ENCODE data around the gene HSPA1A.

The HSPA1A gene

DNA sequence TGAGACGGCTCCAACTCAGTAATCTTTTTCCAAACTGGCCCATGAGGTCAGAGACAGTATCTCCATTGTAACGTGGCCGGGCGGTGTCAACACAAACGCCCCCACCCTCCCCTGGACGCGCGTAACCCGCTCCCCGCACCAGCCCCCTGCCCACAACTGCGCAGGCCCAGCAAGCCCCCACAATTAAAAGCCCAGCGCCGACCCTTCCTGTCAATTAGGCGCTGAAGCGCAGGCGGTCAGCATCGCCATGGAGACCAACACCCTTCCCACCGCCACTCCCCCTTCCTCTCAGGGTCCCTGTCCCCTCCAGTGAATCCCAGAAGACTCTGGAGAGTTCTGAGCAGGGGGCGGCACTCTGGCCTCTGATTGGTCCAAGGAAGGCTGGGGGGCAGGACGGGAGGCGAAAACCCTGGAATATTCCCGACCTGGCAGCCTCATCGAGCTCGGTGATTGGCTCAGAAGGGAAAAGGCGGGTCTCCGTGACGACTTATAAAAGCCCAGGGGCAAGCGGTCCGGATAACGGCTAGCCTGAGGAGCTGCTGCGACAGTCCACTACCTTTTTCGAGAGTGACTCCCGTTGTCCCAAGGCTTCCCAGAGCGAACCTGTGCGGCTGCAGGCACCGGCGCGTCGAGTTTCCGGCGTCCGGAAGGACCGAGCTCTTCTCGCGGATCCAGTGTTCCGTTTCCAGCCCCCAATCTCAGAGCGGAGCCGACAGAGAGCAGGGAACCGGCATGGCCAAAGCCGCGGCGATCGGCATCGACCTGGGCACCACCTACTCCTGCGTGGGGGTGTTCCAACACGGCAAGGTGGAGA, at the start of gene HSPA1A, which contains the start of gene HSPA1L:
TSS of gene HSPA1A (plus strand) at position 519 of the 814 bp plus-strand sequence. CDS start at position 733, 214 bp downstream.
TSS of gene HSPA1L (minus strand) at position 259 of the 814 bp plus-strand sequence. CDS start 3,311 bp downstream, outside the sequence.
- peak; percentile 92 for DNase-seq

DNA sequence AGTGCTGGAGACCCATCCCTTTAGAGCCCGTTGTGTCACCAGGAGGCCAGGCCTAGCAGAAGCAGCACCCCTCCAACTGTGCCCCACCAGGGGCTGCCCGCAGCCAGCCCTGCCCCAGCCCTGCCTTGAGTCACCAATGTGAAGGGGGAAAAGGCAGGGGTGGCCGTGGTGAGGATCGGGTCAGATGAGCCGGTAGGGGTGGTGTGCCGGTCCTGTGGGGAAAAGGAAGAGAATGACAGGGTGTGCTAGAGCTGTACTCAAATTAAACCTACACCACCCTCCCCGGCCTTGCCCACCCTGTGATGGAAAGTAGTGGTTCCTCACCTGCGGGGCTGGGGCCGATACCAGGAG, 49.8 kb upstream of the HSPA1A start:
- no peak for DNase-seq

DNA sequence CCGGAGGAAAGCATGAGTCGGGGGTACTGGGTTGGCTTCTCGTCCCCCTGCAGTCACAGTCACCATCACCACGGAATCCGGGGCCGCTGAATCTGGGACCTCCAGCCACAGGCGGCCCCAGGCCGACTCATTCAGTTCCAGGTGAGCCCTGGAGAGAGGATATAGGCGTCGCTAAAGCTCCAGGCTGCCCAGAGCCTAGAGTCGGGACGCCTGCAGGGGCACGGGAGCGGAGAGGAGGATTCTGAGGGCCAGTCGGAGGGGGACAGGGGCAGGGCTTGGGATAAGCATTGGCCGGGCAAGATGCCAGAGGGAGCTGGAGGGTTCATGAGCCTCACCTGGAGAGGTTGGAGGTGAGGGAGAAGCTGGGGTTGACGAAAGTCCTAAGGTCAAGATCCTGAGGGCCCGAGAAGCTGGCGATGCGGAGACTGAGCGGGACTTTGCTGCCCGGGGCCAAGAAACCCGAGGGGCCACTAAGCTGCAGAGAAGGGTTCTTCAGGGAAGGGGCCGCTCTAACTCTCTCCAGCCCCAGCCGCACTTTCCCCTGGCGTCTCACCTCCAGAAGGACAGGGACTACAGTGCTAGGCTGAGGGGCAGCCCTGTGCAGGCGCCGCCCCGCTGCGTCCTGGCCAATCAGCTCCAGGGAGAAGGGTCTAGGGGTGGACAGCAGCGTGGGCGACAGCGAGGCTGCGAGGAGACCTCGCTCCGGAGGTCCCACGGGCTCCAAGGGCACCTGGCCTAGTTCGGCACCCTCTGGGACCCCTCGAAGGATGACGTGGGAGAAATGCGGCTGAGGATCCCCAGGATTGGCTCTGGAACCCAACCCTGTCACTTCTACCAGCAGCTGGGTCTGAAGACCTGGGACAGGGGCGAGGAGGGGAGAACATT, 49.2 kb upstream of the HSPA1A start:
- DNase-seq: peak; percentile 25

DNA sequence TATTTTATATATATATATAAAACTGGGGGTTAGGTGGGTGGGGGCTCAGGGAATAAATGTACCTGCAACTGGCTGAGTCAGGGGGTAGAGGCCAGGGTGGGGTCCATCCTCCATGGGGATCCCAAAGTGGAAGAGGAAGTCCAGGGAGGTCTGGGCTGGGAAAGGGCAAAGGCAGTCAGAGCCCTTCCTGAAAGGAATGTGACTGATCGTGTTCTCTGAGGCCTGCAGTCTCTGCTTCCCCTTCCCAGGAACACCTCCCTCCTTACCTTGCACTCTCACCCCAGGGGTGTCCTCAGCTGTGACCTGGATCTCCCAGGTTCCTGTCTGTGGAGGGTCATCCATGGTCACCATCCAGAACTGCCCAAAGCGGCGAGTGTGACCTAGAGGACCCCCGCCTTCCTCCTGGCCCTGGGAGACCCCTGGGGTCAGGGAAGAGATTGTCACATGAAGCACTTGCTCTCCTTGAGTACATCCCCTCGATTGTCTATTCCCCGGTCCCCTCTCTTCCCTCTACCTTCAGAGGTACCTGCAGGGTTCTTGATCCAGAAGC, 48.2 kb upstream of the HSPA1A start:
- DNase-seq: no peak

DNA sequence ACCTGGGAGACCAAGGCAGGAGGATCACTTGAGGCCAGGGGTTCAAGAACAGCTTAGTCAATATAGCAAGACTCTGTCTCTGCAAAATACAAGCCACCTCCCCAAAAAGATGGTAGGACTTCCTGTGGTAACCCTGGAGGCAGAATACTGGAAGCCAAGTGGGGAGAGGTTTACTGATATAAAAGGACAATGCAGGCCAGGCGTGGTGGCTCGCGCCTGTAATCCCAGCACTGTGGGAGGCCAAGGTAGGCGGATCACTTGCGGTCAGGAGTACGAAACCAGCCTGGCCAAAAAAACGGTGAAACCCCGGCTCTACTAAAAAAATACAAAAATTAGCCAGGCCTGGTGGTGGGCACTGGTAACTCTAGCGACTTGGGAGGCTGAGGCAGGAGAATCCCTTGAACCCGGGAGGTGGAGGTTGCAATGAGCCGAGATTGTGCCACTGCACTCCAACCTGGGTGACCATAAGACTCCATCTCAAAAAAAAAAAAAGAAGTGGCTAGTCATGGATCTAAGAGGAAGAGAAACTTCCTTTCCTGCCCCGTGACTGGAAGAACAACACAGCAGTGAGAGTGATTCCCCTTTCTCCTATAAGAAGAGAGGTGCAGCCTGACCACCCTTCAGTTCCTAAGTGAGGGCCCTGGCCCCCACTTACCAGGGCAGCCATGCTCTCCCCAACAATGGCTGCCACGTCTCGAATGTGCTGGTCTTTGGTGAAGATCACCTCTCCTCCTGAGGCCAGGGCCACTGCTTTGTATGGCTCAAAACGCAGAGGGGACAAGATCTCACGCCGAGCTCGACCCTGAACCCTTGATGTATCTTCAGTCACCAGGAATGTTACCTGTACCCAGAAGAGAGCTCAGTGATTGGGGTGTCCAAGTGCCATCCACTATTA, 46.7 kb upstream of the HSPA1A start:
- no peak for DNase-seq

DNA sequence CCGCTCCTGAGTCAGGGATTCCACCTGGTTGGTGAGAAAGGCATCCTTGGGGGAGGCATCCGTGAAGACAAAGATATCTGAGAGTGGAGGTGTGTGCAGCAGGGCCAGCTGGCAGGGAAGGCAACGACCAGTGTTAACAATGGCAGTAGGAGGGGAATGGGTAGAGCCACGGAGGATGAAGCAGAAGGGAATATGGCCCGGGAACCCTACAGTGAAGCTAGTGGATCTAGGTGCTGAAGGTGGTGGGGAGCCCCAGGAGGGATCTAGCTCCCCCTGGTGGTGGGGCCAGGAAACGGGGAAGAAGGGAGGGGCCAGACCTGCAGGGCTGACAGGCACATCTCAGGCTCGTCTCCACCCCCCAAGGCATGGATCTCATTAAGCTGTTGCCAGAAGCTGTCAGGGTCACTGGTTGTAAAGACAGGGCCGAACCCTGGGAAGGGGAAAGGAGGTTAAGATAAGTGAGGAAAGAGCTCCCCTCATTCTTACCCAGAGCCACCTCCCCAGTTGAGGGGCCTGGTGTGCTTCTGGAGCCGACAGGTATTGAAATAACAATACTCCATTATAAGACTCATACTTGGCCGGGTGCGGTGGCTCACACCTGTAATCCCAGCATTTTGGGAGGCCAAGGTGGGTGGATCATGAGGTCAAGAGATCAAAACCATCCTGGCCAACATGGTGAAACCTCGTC, 45.5 kb upstream of the HSPA1A start:
- DNase-seq: peak; percentile 33

DNA sequence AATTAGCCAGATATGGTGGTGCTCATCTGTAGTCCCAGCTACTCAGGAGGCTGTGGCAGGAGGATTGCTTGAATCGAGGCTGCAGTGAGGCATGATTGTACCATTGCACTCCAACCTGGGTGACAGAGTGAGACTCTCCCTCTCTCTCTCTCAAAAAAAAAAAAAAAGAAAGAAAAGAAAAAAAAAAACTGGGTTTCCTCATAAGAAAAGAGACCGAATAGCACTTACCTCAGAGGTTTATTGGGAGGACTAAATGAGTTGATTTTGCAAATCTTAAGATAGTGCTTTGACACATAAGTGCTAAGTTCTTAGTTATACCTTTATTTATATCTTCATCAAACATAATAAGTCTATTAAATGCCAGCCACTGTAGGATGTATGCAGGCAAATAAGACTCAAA, 44.5 kb upstream of the HSPA1A start:
- no peak for DNase-seq

DNA sequence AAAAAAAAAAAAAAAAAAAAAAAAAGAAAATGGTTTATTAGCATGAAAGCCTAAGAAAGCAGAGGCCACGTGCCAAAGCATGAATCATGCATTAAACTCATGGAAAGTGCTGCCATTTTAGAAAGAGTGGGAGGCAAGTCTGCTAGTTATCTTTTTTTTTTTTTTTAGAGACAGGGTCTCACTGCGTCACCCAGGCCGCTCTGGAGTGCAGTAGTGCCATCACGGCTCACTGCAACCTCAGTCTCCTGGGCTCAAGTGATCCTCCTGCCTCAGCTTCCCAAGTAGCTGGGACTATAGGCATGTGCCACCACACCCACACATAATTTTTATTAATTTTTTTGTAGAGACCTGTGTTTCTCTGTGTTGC, 43.4 kb upstream of the HSPA1A start:
- DNase-seq: no peak

DNA sequence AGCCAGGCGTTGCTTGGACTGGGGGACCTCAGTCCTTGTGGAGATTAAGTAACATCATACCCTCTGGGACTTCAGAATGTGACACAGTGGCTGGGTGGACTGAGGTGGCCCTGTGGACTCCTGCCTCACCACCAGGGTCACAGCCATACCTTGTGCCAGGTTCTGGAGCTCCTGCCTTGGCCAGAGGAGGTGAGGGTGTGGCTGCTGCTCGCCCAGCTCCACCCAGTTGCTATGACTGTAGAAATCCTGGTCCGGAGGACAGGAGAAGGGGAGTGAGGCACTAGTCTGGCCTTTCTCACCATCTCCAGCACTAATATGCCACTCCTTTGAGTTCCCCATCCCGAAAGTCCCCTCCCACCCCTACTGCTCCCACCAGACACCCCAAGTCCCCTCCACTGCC, 40.2 kb upstream of the HSPA1A start:
- no peak for DNase-seq

DNA sequence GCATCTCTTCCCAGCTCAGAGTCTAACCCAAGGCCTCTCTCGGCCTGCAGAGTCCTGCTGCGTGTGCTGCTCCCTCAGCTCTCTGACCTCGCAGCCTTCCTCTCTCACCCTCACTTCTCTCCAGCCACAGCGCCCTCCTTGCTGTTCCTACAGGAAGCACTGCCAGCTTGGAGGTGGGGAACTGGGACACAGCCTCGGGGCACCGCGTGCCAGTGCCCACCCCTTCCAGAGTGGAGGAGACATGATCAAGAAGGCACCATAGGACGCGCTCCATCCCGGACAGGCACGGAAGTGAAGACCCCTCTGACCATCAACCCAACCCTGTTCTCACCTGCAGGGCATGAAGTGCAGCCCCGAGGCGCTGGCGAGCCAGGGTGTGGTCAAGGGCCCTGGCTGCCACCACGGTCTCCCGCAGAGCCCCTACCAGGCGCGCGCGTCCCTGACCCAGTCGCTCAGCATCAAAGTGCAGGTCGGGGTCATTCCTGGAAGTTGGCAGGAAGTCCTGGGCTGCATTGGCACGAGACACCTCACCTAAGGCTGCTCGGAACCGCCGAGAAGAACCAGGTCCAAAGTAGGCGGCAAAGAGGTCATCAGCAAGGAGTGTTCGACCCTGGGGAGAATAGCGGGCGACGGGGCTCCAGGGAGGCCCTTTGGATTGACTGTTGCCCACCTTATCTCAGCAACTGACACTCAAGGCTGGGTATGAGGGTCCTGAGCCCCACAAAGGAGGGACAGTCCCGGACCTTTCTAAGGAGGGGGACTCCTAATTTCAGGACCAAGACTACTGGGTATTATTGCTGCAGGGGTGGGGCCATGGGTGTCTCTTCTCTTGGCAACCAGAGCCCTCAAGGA, 39.5 kb upstream of the HSPA1A start:
- no peak for DNase-seq

DNA sequence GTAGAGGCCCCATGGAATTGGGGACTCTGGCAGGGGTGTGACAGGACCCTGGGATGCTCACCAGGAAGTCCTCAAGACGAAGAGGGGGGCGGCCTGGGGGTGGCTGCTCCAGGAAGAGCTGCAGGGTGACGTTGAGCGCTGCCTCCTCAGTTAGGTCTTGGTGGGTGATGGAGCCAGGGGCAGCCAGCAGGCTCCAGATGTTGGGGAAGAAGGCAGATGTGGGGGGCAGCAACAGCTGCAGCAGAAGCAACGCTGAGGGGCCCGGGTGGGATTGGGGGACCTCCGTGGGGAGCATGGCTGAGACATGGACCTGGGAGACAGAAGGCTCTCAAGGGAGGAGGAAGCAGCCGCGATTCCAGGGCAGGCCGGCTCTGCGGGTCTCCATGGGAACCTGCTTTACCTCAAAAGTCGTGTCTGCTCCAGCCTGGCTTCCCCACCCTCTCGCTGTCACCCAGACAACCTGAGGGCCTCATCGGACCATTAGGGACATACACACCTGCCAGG, 38.8 kb upstream of the HSPA1A start:
- peak; percentile 72 for DNase-seq

DNA sequence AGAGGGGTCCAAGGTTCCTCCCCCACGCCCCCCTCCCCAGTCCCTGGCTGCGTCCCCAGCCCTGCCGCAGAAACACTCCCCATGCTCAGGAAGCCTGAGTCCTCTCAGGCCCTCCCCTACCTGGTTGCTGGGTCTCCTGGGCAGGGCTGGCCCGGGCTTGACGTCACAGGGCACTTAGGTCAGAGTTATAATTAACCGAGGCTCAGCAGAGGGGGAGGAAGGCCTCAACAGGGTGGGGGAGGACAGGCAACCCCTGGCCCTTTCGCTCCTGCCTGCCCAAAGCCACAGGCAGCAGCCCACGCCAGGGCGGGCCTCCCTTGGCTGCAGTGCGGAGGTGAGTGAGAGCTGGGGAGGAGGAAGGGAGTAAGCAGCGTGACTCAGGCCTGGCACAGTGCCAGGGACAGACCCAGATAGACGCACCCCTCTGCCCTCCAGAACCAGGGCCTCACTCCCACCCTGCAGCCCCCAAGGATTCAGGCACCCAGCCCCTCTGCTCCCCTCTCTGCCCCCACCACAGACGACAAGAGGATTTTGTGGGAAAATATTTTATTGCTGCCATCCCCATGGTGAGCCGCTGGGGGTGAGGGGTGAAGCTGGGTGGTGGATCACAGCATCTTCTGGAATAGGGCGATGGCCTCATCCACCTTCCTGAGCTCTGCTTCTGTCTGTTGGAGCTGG, 38.2 kb upstream of the HSPA1A start, which contains the start of gene VWA7:
TSS of gene VWA7 (minus strand) at position 340 of the 678 bp plus-strand sequence. CDS start 549 bp downstream, outside the sequence.
- peak; percentile 93 for DNase-seq

DNA sequence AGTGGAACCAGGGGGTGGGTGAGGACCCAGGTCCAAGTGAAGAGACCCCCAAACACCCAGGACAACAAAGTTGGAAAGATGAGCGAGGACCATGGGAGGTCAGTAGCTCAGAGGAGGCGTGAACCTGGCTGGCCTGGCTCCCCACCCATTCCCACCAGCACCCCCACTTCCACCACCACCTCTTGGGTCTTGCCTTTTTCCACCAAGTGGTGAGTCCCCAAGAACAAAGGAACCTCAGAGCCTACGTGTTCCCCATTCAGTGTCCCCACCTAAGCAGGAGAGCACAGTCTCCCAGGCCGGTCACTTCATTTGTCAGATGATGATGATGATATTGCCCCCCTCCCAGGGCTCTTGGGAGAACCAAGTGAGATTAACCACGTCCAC, 37.7 kb upstream of the HSPA1A start:
- DNase-seq: no peak

DNA sequence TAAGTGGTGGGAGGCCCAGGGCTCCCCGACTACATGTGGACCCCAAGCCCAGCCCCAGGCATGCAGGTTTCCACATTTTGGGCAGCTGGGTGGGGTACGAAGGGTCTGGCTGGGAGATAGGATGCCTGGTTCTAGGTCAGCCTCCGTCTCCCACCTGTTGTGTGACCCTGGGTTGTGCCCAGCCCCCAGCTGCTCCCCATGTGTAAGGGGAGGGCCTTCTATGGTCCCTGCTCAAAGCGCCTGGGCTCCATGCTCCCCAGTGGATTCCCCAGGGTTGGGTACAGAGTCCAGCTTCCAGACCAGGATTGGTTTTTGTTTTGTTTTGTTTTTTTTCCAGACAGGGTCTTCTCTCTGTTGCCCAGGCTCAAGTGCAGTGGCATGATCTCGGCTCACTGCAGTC, 37.1 kb upstream of the HSPA1A start:
- no peak for DNase-seq

DNA sequence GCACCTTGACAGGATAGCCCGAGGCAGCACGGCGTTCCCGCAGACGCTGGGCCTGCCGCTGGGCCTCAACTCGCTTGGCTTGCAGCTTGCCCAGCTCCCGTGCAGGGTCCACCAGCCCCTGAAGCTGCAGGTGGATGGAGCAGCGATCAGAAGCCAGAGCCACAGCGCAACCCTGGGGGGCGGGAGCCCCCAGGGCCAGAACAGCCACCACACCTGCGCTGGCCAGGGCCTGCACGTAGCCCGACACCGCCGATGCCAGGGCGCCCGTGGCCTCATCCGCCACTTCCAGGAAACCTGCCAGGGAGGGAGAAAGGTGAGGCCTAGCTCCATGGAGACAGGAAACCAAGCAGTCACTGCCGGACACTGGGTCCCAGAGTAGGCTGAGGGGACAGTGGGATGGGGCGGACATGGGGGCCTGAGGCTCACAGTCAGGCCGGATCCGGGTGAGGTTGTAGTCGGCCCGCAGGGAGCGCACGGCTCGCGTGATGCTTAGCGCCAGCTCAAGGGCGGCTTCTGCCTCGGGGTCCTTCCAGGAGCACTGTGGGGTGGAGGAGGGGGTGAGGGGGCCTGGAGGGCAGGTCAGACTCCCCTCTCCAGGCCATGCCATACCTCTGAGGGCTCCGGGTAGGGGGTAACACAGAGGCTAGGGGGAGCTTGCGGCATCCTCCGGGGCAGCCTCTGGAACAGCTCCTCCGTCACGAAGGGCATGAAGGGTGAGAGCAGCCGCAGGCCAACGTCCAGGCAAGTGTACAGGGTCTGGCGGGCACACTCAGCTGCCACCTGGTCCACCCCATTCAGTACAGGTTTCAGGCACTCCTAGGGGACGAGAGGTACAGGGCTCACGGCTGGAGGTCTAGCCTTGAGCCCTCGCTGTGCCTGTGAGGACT, 36.1 kb upstream of the HSPA1A start:
- no peak for DNase-seq

DNA sequence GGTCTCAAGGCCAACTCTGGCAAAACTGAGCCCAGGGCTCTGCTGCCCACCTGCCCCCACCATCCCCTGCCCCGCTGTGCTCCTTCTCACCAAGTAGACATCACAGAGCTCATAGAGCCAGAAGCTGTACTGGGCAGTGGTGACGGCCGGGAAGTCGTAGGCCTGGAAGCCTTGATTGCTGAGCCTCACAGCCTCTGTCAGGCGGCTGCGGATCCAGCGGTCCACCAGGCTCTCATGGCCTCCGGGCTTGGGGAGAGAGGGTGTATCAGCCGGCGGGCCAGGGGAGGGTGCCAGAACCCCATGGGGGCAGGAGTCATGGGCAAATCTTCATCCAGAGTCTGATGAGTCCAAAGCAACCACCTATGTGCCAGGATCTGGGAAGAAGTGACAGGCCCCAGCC, 35.4 kb upstream of the HSPA1A start:
- DNase-seq: no peak

DNA sequence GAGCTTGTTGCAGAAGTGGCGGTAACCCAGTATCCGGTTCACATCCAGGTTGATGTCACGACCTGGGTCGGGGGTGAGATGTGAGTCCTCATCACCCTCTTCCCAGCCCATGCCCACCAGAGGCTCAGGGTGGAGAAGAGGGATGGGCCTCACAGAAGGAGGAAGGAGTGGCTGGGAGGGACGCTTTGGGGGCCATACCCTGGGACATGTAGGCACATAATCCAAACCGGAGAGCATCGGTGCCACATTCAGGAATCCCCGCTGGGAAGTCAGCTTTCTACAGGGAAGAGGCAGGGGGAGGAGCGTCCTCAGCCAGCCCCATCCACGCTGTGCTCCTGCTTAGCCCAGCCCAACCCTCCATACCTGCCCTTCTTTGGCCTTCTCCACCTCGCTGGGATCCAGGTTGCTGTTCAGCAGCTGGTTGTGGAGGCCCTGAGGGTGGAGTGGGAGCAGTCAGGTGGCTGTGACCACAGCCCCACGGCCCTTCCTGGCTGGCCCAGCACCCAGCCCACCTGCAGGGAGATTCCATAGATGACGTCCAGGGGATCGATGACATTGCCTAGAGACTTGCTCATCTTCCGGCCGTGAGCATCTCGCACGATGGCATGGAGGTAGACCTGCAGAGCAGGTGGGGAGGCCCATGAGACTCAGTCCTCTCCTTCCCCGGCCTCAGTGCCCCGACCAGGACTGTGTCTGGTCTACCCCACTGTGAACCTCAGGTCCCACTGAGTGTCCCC, 34.7 kb upstream of the HSPA1A start:
- DNase-seq: no peak

Measured in NCI-H510A (cell line).